ENCODE results near the gene GAMT. TPM values are rescaled to one million over a fixed set of nuclear protein-coding genes. Genes with fewer than 3 reads are reported as not detected.

The GAMT gene
- total and polyA plus RNA-seq, 2 of the 13 experiments (the other 11 are each of a cell fraction or from before 2014, with no cell fraction given): 115 to 124 TPM

DNA sequence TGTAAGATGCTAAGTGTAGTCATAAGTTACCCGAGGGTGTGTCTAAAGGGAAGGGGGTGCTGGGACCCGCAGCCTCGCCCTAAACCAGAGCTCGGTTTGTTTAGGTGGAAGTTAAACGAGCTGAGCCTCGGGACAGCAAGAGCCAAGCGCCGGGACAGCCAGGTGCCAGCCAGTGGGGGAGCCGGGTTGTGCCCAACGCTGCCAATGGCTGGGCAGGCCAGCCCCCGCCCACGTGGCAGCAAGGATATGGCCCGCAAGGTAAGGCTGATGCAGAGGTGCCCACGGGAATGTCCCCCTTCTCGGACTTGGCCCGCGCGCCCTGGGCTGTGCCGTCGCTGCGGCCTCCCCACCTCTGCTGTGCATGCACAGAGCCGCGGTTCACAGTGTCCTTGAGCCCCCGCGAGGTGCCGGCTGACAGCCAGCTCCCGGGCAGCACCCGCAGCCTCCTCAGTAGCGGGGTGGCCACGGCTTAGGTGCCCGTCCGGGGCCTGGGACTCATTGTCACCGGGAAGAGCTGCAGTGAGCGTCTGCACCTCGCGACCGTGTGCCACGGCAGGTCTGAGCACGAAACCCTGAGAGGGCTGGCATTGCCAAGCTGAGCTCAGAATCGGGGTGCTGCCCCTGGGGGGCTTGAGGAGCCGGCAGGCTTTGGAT is 27.5 kb upstream of the GAMT start:
- H3K79me2 ChIP-seq (ENCODE audit: insufficient read depth, low read length): peaks cover 23% of the 10 kb centered on the region
- in situ Hi-C loops (cut with HindIII; ENCODE audit: extremely low pct_ligation_motif_present, low pct_unique_long_range_greater_than_20kb) (no loop called here), intact Hi-C loops (cut with micrococcal nuclease; ENCODE audit: unreplicated experiment) (no loop called here)
- H3K4me1 ChIP-seq (ENCODE audit: insufficient read depth, low read length): peaks cover 20% of the 10 kb centered on the region
- no peaks in the 10 kb centered on the region for H3K27me3 ChIP-seq (ENCODE audit: control insufficient read depth in 1 of 2, insufficient read depth in 2 of 2, low read length in 2 of 2)
- no peak for ATAC-seq
- ChIA-PET CTCF (ENCODE audit: low intra/inter-chr PET ratio, low total read pairs) (no interaction called here), POLR2A (interaction anchor here (1.0 kb wide), 1 partner anchor 16 kb away, joined by 4 read pairs; no protein-coding TSS in a partner anchor)
- H2AFZ ChIP-seq (ENCODE audit: low read length): no peak overlapping the region
- FAIRE-seq: no peak
- 93% methylated on average over 15 of the region's 41 CpGs for WGBS (ENCODE audit: low lambda C conversion rate)
- H3K9ac ChIP-seq (ENCODE audit: insufficient read depth, low read depth, low read length): no peak overlapping the region
- peaks cover 30 to 71% of the 10 kb centered on the region in 2 experiments for H3K36me3 ChIP-seq (replicated peaks in 1 of 2; ENCODE audit: control insufficient read depth in 1 of 2, insufficient read depth in 2 of 2, low read length in 2 of 2)
- H3K4me3 ChIP-seq (replicated peaks in 1 of 3; ENCODE audit: insufficient read depth in 1 of 3, low read depth in 2 of 3, low read length in 3 of 3): no peak overlapping the region
- DNase-seq (ENCODE audit: low spot score): no peak
- no peak overlapping the region for H3K27ac ChIP-seq (ENCODE audit: extremely low read length, insufficient read depth, low read length)
- H3K9me3 ChIP-seq (ENCODE audit: low read length): no peaks in the 10 kb centered on the region
- H3K4me2 ChIP-seq (ENCODE audit: low read depth, low read length): no peak overlapping the region
- no TSS peak for BruUV-seq (replicated peaks)
- peaks cover 8% of the 10 kb centered on the region for H4K20me1 ChIP-seq (ENCODE audit: insufficient read depth, low read length)
- TF ChIP-seq ZNF605 (CRISPR knock-in tag; IDR thresholded peaks at IDR 0.05) (no peak), CBX5 (CRISPR knock-in tag; IDR thresholded peaks at IDR 0.05; ENCODE audit: borderline replicate concordance) (no peak), TBL1XR1 (IDR thresholded peaks at IDR 0.05; ENCODE audit: borderline replicate concordance, low read length, partially characterized antibody) (no peak), ZNF850 (CRISPR knock-in tag; conservative IDR thresholded peaks at IDR 0.05) (no peak), REL (CRISPR knock-in tag; conservative IDR thresholded peaks at IDR 0.05) (no peak), ZNF232 (CRISPR knock-in tag; IDR thresholded peaks at IDR 0.05; ENCODE audit: borderline replicate concordance) (no peak), ZNF430 (CRISPR knock-in tag; IDR thresholded peaks at IDR 0.05) (no peak), PAF1 (CRISPR knock-in tag; IDR thresholded peaks at IDR 0.05) (no peak), THAP7 (CRISPR knock-in tag; IDR thresholded peaks at IDR 0.05) (no peak), ZFP36L1 (CRISPR knock-in tag; IDR thresholded peaks at IDR 0.05) (no peak), NR2F6 (IDR thresholded peaks at IDR 0.05) (no peak), NR2F6 (CRISPR knock-in tag; IDR thresholded peaks at IDR 0.05) (no peak), HDAC6 (IDR thresholded peaks at IDR 0.05; ENCODE audit: low read depth, low read length) (no peak), RBAK (CRISPR knock-in tag; IDR thresholded peaks at IDR 0.05) (no peak), ZNF530 (CRISPR knock-in tag; IDR thresholded peaks at IDR 0.05; ENCODE audit: low read depth) (no peak), ZNF512B (CRISPR knock-in tag; IDR thresholded peaks at IDR 0.05; ENCODE audit: borderline replicate concordance) (no peak), ZSCAN25 (CRISPR knock-in tag; IDR thresholded peaks at IDR 0.05) (no peak), HNRNPL (IDR thresholded peaks at IDR 0.05; ENCODE audit: low read depth, low read length) (peak; percentile 49; the same call in 1 of the 2 replicates)
- TF ChIP-seq, protein P1, sequence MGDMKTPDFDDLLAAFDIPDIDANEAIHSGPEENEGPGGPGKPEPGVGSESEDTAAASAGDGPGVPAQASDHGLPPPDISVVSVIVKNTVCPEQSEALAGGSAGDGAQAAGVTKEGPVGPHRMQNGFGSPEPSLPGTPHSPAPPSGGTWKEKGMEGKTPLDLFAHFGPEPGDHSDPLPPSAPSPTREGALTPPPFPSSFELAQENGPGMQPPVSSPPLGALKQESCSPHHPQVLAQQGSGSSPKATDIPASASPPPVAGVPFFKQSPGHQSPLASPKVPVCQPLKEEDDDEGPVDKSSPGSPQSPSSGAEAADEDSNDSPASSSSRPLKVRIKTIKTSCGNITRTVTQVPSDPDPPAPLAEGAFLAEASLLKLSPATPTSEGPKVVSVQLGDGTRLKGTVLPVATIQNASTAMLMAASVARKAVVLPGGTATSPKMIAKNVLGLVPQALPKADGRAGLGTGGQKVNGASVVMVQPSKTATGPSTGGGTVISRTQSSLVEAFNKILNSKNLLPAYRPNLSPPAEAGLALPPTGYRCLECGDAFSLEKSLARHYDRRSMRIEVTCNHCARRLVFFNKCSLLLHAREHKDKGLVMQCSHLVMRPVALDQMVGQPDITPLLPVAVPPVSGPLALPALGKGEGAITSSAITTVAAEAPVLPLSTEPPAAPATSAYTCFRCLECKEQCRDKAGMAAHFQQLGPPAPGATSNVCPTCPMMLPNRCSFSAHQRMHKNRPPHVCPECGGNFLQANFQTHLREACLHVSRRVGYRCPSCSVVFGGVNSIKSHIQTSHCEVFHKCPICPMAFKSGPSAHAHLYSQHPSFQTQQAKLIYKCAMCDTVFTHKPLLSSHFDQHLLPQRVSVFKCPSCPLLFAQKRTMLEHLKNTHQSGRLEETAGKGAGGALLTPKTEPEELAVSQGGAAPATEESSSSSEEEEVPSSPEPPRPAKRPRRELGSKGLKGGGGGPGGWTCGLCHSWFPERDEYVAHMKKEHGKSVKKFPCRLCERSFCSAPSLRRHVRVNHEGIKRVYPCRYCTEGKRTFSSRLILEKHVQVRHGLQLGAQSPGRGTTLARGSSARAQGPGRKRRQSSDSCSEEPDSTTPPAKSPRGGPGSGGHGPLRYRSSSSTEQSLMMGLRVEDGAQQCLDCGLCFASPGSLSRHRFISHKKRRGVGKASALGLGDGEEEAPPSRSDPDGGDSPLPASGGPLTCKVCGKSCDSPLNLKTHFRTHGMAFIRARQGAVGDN (CRISPR knock-in tag; IDR thresholded peaks at IDR 0.05): peak; percentile 23; the same call in 1 of the 2 replicates

All from HepG2 (cell line).